Measurements from ENCODE around the gene GJA10. TPM values are rescaled to one million over a fixed set of nuclear protein-coding genes. Genes with fewer than 3 reads are reported as not detected.

Gene GJA10
- total RNA-seq, 1 donor: not detected

GRCh38 chr6:89944181-89944755, 50.0 kb downstream of the GJA10 start:
- DNase-seq (ENCODE audit: low read depth): no peak

GRCh38 chr6:89944826-89945407, 50.6 kb downstream of the GJA10 start:
- no peak overlapping the region for H3K4me3 ChIP-seq (ENCODE audit: low read depth, low read length)
- TF ChIP-seq CTCF (IDR thresholded peaks at IDR 0.05; ENCODE audit: insufficient read depth, low read depth, low read length): peak; percentile 48
- peak; percentile 12 for DNase-seq (ENCODE audit: low read depth)

More at GRCh38 chr6:89944181-89944755, 50.0 kb downstream of the GJA10 start:
- no peak overlapping the region for H3K4me3 ChIP-seq (ENCODE audit: low read depth, low read length)
- TF ChIP-seq CTCF (IDR thresholded peaks at IDR 0.05; ENCODE audit: insufficient read depth, low read depth, low read length): no peak

Small RNA genes within 50 kb of the gene (small RNA-seq; reads per million reads assigned to genes)
- gene RF00019: not detected

Other genes starting within 250 kb of the GJA10 start
- 19.0 and 27.2 TPM in 2 replicates for gene MDN1, start 74.7 kb upstream of the GJA10 start, total RNA-seq
- 11.9 and 18.1 TPM in 2 replicates for gene CASP8AP2, start 64.6 kb upstream of the GJA10 start, total RNA-seq